Type B pancreatic cell (in vitro differentiated cells): ENCODE results near the gene CREB3. TPM values are rescaled to one million over a fixed set of nuclear protein-coding genes. Genes with fewer than 3 reads are reported as not detected.

Source experiments
- DNase-seq: peaks from one replicate; pipeline ENCODE4 v3.0.0; 2021; ENCODE audit warnings: mixed read lengths; ENCODE audit not compliant: unreplicated experiment; ENCODE audit errors: extremely low spot score
- H3K27ac Mint-ChIP-seq: 2 replicates; pipeline ENCODE4 v1.8.0; 2021; ENCODE audit warnings: mild to moderate bottlenecking, mixed read lengths
- H3K27me3 Mint-ChIP-seq: 2 replicates; pipeline ENCODE4 v1.8.0; 2021; ENCODE audit warnings: mixed read lengths
- H3K36me3 Mint-ChIP-seq: 2 replicates; pipeline ENCODE4 v1.8.0; 2021; ENCODE audit warnings: mixed read lengths
- H3K4me1 Mint-ChIP-seq: one replicate; pipeline ENCODE4 v1.8.0; 2021; ENCODE audit warnings: mixed read lengths; ENCODE audit not compliant: unreplicated experiment
- H3K4me3 Mint-ChIP-seq: 2 replicates; pipeline ENCODE4 v1.8.0; 2021; ENCODE audit warnings: mild to moderate bottlenecking, mixed read lengths
- H3K9me3 Mint-ChIP-seq: 2 replicates; pipeline ENCODE4 v1.8.0; 2021; ENCODE audit warnings: mixed read lengths
- CTCF ChIP-seq: fragments of 200-600 bp; sonication (generic); conservative IDR thresholded peaks from 2 replicates; pipeline ENCODE4 v1.5.0; 2021; ENCODE audit warnings: antibody characterized with exemption, mild to moderate bottlenecking
- total RNA-seq: library from RNA; stranded (reverse); gene quantifications from 2 replicates; pipeline ENCODE4 v1.2.1, GENCODE V29; 2021; ENCODE audit warnings: low replicate concordance

CREB3 gene
- total RNA-seq, 1 donor from 2014 or later, result 29.1 TPM

DNA sequence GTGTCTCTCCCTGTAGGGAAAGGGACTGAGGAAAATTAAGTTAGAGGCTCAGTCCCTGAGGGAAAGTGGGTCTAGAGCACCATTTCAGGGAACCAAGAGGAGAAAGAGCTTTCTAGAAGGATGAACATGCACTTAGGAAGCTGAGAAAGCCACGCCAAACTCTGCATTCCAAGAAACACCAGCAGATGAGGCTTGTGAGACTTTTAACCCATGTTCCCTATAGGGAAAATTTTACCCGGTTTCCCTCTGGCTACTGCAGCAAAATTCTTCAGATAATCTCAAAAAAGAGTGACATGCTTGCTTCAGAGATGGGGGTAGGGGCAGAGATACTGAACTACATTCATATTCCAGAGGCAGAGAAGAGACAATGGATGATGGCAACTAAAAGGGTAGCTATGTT lies 9.0 kb upstream of the CREB3 start:
- H3K27ac Mint-ChIP-seq, result no peak overlapping the region
- peaks cover 30% of the 10 kb centered on the region for H3K36me3 Mint-ChIP-seq
- DNase-seq, result no peak
- TF ChIP-seq CTCF, result no peak
- H3K4me3 Mint-ChIP-seq, result no peak overlapping the region
- no peaks in the 10 kb centered on the region for H3K9me3 Mint-ChIP-seq
- no peaks in the 10 kb centered on the region for H3K4me1 Mint-ChIP-seq
- H3K27me3 Mint-ChIP-seq, result no peaks in the 10 kb centered on the region

- H3K27me3 Mint-ChIP-seq, result no peaks in the 10 kb centered on the region
- no peak overlapping the region for H3K27ac Mint-ChIP-seq
- no peak overlapping the region for H3K4me3 Mint-ChIP-seq
- H3K36me3 Mint-ChIP-seq, result peaks cover 30% of the 10 kb centered on the region
- H3K4me1 Mint-ChIP-seq, result no peaks in the 10 kb centered on the region
- DNase-seq, result no peak
- no peaks in the 10 kb centered on the region for H3K9me3 Mint-ChIP-seq
- TF ChIP-seq CTCF, result no peak
Measured at GRCh38 chr9:35723908-35724307, 8.6 kb upstream of the CREB3 start.

- no peak for DNase-seq
- TF ChIP-seq CTCF, result no peak
- H3K27me3 Mint-ChIP-seq, result no peaks in the 10 kb centered on the region
- H3K4me3 Mint-ChIP-seq, result no peak overlapping the region
- no peaks in the 10 kb centered on the region for H3K9me3 Mint-ChIP-seq
- H3K36me3 Mint-ChIP-seq, result peaks cover 26% of the 10 kb centered on the region
- no peak overlapping the region for H3K27ac Mint-ChIP-seq
- no peaks in the 10 kb centered on the region for H3K4me1 Mint-ChIP-seq
Measured at GRCh38 chr9:35725362-35725761, 7.1 kb upstream of the CREB3 start.

- H3K4me3 Mint-ChIP-seq, result peak overlapping the region; percentile 16
- TF ChIP-seq CTCF, result no peak
- no peak overlapping the region for H3K27ac Mint-ChIP-seq
- no peaks in the 10 kb centered on the region for H3K9me3 Mint-ChIP-seq
- peaks cover 21% of the 10 kb centered on the region for H3K36me3 Mint-ChIP-seq
- no peak for DNase-seq
- H3K27me3 Mint-ChIP-seq, result no peaks in the 10 kb centered on the region
- peaks cover 8% of the 10 kb centered on the region for H3K4me1 Mint-ChIP-seq
Measured at GRCh38 chr9:35726931-35727330, 5.5 kb upstream of the CREB3 start.

GRCh38 chr9:35727676-35728040 lies 4.8 kb upstream of the CREB3 start:
- no peaks in the 10 kb centered on the region for H3K9me3 Mint-ChIP-seq

More at GRCh38 chr9:35727676-35728040, 4.8 kb upstream of the CREB3 start:
- Mint-ChIP-seq H3K27ac (no peak overlapping the region), H3K36me3 (peaks cover 14% of the 10 kb centered on the region), H3K27me3 (no peaks in the 10 kb centered on the region), H3K4me1 (peaks cover 8% of the 10 kb centered on the region), H3K4me3 (no peak overlapping the region)
- no peak for DNase-seq
- TF ChIP-seq CTCF, result no peak
